ENCODE measurements around the gene SLC35E1. TPM values are rescaled to one million over a fixed set of nuclear protein-coding genes. Genes with fewer than 3 reads are reported as not detected.

The SLC35E1 gene
- total and polyA plus RNA-seq, 7 experiments from 2014 or later, result 13.3 to 67.3 (median 33.7) TPM

DNA sequence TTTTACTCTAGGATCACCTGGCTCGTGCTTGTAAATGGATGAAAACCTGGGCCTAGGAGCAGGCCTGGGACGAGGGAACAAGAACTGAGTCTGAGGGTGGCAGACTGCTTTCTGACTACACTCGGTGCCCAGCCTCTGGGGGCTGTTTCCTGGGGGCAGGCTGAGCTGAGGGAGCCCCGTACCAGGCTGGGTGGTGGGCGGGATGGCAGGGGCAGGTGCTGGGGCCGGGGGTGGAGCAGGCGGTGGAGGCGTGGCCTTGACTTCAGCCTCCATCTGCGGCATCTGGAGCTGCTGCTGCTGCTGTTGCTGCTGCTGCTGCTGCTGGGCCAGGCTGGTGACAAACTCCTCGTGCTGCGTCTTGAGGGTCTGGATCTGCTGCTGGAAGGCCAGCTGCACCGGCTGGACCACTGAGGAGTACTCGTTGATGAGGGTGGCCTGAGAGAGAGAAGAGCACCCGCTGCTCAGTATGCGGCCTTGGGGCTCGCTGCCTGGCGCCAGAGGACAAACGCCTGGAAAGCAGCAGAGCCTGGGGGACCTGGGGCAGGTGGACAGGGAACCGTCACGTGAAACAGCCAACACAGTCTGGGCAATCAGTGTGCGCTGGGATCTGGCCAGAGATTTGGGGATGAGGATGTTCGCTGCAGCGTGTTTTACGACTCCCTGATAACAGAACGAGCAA, 42.6 kb downstream of the SLC35E1 start:
- H3K36me3 Mint-ChIP-seq, result peaks cover 0 to 33% (median 11%) of the 10 kb centered on the region in 5 donors

DNA sequence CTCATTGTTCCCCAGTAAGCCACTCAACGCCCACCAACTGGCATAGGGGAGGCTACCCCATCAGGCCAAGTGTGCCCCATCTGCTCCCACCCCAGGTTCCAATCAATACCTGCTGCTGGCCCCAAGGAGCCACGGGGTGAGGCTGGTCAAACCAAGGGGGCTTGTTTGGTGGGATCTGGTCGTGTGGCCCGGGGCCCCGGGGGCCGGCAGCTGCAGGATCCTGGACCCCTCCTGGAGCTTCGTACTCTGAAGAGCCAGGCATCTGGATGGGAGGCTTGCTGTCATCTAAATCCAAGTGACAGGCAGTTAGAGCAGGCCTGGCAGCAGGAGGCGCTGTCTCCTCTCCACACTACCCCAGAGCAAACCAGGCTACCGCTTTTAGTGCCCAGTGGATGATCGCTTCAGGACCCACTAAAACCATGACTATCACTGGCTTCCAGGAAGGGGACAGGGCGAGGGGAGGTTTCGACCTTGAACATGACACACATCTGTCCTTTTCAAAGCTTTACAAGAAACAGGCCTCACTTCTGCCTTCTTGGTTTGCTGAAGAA, 44.2 kb downstream of the SLC35E1 start:
- H3K27ac ChIP-seq (ENCODE audit: low read depth, low read length), result no peak overlapping the region
- peak in 8 of 9 donors; percentile 19 to 54 (median 37) for DNase-seq
- peaks cover 0 to 35% (median 8%) of the 10 kb centered on the region in 5 donors for H3K36me3 Mint-ChIP-seq
- H3K4me3 Mint-ChIP-seq, result no peak overlapping the region
- H3K27me3 ChIP-seq (ENCODE audit: control insufficient read depth in 2 of 2, insufficient read depth in 2 of 2, low read length in 2 of 2), result no peaks in the 10 kb centered on the region
- no peaks in the 10 kb centered on the region for H3K4me1 ChIP-seq (ENCODE audit: control insufficient read depth in 2 of 2, insufficient read depth in 2 of 2, low read length in 2 of 2)
- H3K27ac Mint-ChIP-seq, result peak overlapping the region in 5 of 9 donors; percentile 20 to 45 (median 38)
- H3K4me3 ChIP-seq (ENCODE audit: low read length), result no peak overlapping the region
- no peaks in the 10 kb centered on the region for H3K4me1 Mint-ChIP-seq
- intact Hi-C loops (cut with micrococcal nuclease), result loop anchor here (1.0 to 5.0 kb wide), 3 partner anchors 59 to 101 kb away; partner anchors contain the start of gene MED26 (in 2 of the 2)
- no peaks in the 10 kb centered on the region for H3K9me3 ChIP-seq (ENCODE audit: control insufficient read depth in 2 of 3, low read length in 3 of 3)
- ChIA-PET CTCF (interaction anchor here (0.6 to 1.1 kb wide), 2 partner anchors 38 to 104 kb away, joined by 3 to 4 read pairs; no protein-coding TSS in a partner anchor), POLR2A (interaction anchor here (0.7 kb wide), 1 partner anchor 17 kb away, joined by 3 read pairs; no protein-coding TSS in a partner anchor)
- ATAC-seq, result peak; percentile 77
- H3K9me3 Mint-ChIP-seq, result no peaks in the 10 kb centered on the region
- H3K36me3 ChIP-seq (ENCODE audit: control insufficient read depth in 2 of 3, insufficient read depth in 3 of 3, low read length in 3 of 3), result peaks cover 15 to 99% (median 35%) of the 10 kb centered on the region in 3 experiments
- no peaks in the 10 kb centered on the region for H3K27me3 Mint-ChIP-seq

More for the DNA sequence above, 42.6 kb downstream of the SLC35E1 start:
- no peaks in the 10 kb centered on the region for H3K27me3 ChIP-seq (ENCODE audit: control insufficient read depth in 2 of 2, insufficient read depth in 2 of 2, low read length in 2 of 2)
- H3K27me3 Mint-ChIP-seq, result no peaks in the 10 kb centered on the region
- H3K9me3 Mint-ChIP-seq, result no peaks in the 10 kb centered on the region
- H3K27ac ChIP-seq (ENCODE audit: low read depth, low read length), result no peak overlapping the region
- no peak overlapping the region for H3K4me3 ChIP-seq (ENCODE audit: low read length)
- H3K4me3 Mint-ChIP-seq, result no peak overlapping the region
- intact Hi-C loops (cut with micrococcal nuclease), result loop anchor here (2.0 to 5.0 kb wide), 2 partner anchors 98 to 99 kb away; partner anchors contain the start of gene MED26 (in 2 of the 2)
- H3K4me1 Mint-ChIP-seq, result no peaks in the 10 kb centered on the region
- no peak for ATAC-seq
- ChIA-PET POLR2A (interaction anchor here (0.8 to 0.9 kb wide), 2 partner anchors 8 to 99 kb away, joined by 4 to 7 read pairs; partner anchors contain the start of gene MED26), CTCF (no interaction called here)
- no peak for DNase-seq
- H3K4me1 ChIP-seq (ENCODE audit: control insufficient read depth in 2 of 2, insufficient read depth in 2 of 2, low read length in 2 of 2), result no peaks in the 10 kb centered on the region
- peaks cover 8 to 100% (median 35%) of the 10 kb centered on the region in 3 experiments for H3K36me3 ChIP-seq (ENCODE audit: control insufficient read depth in 2 of 3, insufficient read depth in 3 of 3, low read length in 3 of 3)
- H3K9me3 ChIP-seq (ENCODE audit: control insufficient read depth in 2 of 3, low read length in 3 of 3), result no peaks in the 10 kb centered on the region
- peak overlapping the region in 2 of 9 donors; percentile 59 to 72 for H3K27ac Mint-ChIP-seq

DNA sequence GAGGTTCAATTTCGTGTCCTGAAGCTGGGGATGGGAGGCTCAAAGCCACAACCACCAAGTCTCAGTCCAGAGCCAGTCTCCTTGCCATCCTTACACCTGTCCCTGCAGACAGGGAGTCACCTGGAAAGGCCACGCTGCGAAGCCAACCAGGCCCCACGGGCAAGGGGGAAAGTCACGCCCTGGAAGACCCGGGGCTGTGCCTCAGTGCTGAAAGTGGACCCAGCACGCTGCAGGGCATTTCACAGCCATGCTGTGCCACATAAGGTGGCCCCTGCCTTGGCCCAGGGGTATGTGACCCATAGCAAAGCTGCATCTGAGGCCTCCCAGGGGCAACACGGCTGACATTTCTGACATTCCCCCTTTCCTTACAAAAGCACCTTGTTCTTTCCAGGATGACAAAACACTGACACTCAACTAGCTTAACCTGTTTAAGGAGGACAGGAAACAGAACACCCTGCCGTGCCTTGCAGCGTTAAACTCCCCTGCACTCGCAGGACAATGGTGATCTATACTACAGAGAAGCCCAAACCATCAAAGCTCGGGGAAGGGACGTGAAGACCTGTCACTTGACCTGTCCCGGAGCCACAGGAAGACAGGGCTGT, 44.8 kb downstream of the SLC35E1 start:
- DNase-seq (no peak), ATAC-seq (no peak)
- H3K9me3 Mint-ChIP-seq, result no peaks in the 10 kb centered on the region
- H3K27me3 ChIP-seq (ENCODE audit: control insufficient read depth in 2 of 2, insufficient read depth in 2 of 2, low read length in 2 of 2), result no peaks in the 10 kb centered on the region
- H3K27ac ChIP-seq (ENCODE audit: low read depth, low read length), result no peak overlapping the region
- H3K36me3 Mint-ChIP-seq, result peaks cover 0 to 40% (median 8%) of the 10 kb centered on the region in 5 donors
- POLR2A ChIA-PET, result interaction anchor here (0.7 kb wide), 1 partner anchor 17 kb away, joined by 3 read pairs; no protein-coding TSS in a partner anchor
- H3K4me3 Mint-ChIP-seq, result no peak overlapping the region
- no peak overlapping the region for H3K4me3 ChIP-seq (ENCODE audit: low read length)
- no peaks in the 10 kb centered on the region for H3K4me1 Mint-ChIP-seq
- H3K27me3 Mint-ChIP-seq, result no peaks in the 10 kb centered on the region
- H3K36me3 ChIP-seq (ENCODE audit: control insufficient read depth in 2 of 3, insufficient read depth in 3 of 3, low read length in 3 of 3), result peaks cover 15 to 99% (median 35%) of the 10 kb centered on the region in 3 experiments
- no peaks in the 10 kb centered on the region for H3K9me3 ChIP-seq (ENCODE audit: control insufficient read depth in 2 of 3, low read length in 3 of 3)
- CTCF ChIA-PET, result interaction anchor here (0.6 to 1.1 kb wide), 3 partner anchors 39 to 244 kb away, joined by 3 to 4 read pairs (median 3); no protein-coding TSS in a partner anchor
- H3K27ac Mint-ChIP-seq, result peak overlapping the region in 1 of 9 donors; percentile 37
- intact Hi-C loops (cut with micrococcal nuclease), result loop anchor here in 1 of 2 donors (5.0 kb wide), 1 partner anchor 100 kb away; the partner anchor contains the start of gene MED26
- H3K4me1 ChIP-seq (ENCODE audit: control insufficient read depth in 2 of 2, insufficient read depth in 2 of 2, low read length in 2 of 2), result no peaks in the 10 kb centered on the region

DNA sequence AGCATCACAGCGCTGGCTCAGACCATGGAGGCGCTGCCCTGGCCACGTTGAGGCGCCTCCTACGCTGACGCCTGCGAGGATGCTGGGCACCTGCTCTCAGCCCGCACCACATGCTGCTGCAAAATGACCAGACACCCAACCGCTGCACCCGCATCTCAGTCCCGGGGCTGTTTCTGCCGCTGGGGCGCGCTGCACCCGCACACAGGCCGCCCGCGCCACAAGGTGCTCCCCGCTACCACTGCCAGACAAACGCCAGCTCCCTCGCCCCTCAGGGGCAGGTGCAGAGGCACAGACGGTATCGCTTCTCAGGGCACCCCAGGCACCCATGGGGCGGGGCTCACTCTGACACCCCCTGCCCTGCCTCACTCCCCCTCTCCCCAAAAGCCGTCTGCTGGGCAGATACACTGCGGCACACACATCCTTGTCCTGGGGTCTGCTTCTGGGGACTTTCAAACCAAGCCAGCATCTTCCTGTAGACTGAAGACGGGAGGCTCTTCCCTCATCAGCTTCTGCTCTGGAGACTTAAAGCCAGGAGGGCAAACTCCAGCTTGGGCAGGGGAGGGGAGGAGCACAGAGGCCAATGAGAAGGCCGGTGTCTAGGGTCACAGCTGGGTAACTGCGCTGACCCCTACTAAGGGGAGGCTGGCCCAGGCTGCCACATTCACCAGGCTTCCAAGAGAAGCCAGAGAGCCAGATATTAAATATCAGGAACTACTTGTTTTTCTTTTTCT, 46.3 kb downstream of the SLC35E1 start:
- Mint-ChIP-seq H3K27ac (no peak overlapping the region), H3K4me1 (no peaks in the 10 kb centered on the region), H3K36me3 (peaks cover 0 to 33% (median 8%) of the 10 kb centered on the region in 5 donors), H3K9me3 (no peaks in the 10 kb centered on the region), H3K4me3 (no peak overlapping the region), H3K27me3 (no peaks in the 10 kb centered on the region)
- CTCF ChIA-PET, result no interaction called here
- intact Hi-C loops (cut with micrococcal nuclease), result loop anchor here in 1 of 2 donors (5.0 kb wide), 1 partner anchor 101 kb away; the partner anchor contains the start of gene MED26
- no peak for ATAC-seq
- Histone ChIP-seq H3K27me3 (ENCODE audit: control insufficient read depth in 2 of 2, insufficient read depth in 2 of 2, low read length in 2 of 2) (no peaks in the 10 kb centered on the region), H3K36me3 (ENCODE audit: control insufficient read depth in 2 of 3, insufficient read depth in 3 of 3, low read length in 3 of 3) (peaks cover 15 to 98% (median 27%) of the 10 kb centered on the region in 3 experiments), H3K9me3 (ENCODE audit: control insufficient read depth in 2 of 3, low read length in 3 of 3) (no peaks in the 10 kb centered on the region), H3K4me3 (ENCODE audit: low read length) (no peak overlapping the region), H3K27ac (ENCODE audit: low read depth, low read length) (no peak overlapping the region), H3K4me1 (ENCODE audit: control insufficient read depth in 2 of 2, insufficient read depth in 2 of 2, low read length in 2 of 2) (no peaks in the 10 kb centered on the region)
- POLR2A ChIA-PET, result no interaction called here
- no peak for DNase-seq

DNA sequence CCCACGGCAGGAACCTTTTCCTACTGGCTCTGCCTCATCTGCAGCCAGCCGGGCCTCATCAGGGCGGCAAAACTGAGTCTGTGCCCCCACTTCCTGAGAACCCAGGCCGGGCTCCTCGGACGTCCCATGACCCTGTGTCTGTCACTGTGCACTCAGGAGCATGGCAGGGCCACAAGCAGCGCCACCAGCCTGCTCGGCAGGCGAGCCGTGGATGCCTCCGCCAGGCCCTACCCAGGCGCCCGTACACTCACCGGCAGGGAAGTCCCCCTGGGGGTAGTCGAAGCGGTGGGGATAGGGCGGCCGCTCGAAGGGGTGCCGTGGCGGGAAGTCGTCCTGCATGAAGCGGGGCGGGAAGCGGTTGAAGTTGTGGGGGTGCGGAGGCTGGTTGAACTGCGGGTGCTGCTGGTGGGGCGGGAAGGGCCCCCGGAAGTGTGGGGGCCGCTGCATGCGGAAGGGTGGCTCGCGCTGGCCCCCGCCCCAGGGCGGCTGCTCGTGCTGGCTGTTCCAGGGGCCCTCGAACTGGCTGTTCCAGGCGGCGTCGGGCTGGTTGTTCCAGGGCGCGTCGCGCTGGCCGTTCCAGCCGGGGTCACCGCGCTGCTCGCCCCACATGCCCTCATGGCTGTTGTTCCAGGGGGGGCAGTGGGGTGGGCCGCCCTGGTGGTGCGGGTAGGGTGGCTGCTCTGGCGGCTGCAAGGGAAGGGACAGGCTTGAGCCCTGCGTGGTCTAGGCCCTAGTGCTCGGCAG, 47.1 kb downstream of the SLC35E1 start:
- H3K27me3 ChIP-seq (ENCODE audit: control insufficient read depth in 2 of 2, insufficient read depth in 2 of 2, low read length in 2 of 2), result no peaks in the 10 kb centered on the region
- no peaks in the 10 kb centered on the region for H3K9me3 ChIP-seq (ENCODE audit: control insufficient read depth in 2 of 3, low read length in 3 of 3)
- Mint-ChIP-seq H3K4me3 (no peak overlapping the region), H3K9me3 (no peaks in the 10 kb centered on the region), H3K27me3 (no peaks in the 10 kb centered on the region), H3K4me1 (no peaks in the 10 kb centered on the region), H3K36me3 (peaks cover 0 to 40% (median 8%) of the 10 kb centered on the region in 5 donors), H3K27ac (no peak overlapping the region)
- no peak overlapping the region for H3K27ac ChIP-seq (ENCODE audit: low read depth, low read length)
- CTCF ChIA-PET, result no interaction called here
- no peak overlapping the region for H3K4me3 ChIP-seq (ENCODE audit: low read length)
- intact Hi-C loops (cut with micrococcal nuclease), result loop anchor here in 1 of 2 donors (5.0 kb wide), 1 partner anchor 102 kb away; the partner anchor contains the start of gene MED26
- ATAC-seq, result no peak
- POLR2A ChIA-PET, result no interaction called here
- DNase-seq, result no peak
- H3K36me3 ChIP-seq (ENCODE audit: control insufficient read depth in 2 of 3, insufficient read depth in 3 of 3, low read length in 3 of 3), result peaks cover 15 to 98% (median 21%) of the 10 kb centered on the region in 3 experiments
- no peaks in the 10 kb centered on the region for H3K4me1 ChIP-seq (ENCODE audit: control insufficient read depth in 2 of 2, insufficient read depth in 2 of 2, low read length in 2 of 2)
